ENCODE results near the gene SMAP2.

The SMAP2 gene

GRCh38 chr1:40399984-40400704, 26.6 kb downstream of the SMAP2 start:
- TF ChIP-seq CTCF (IDR thresholded peaks at IDR 0.05; ENCODE audit: low read depth, low read length) = no peak

GRCh38 chr1:40401473-40402201, 28.1 kb downstream of the SMAP2 start:
- no peak overlapping the region for H3K4me3 ChIP-seq (ENCODE audit: low read depth, low read length)
- TF ChIP-seq CTCF (IDR thresholded peaks at IDR 0.05; ENCODE audit: low read depth, low read length) = no peak

More at GRCh38 chr1:40399984-40400704, 26.6 kb downstream of the SMAP2 start:
- no peak overlapping the region for H3K4me3 ChIP-seq (ENCODE audit: low read depth, low read length)

GRCh38 chr1:40404670-40405462, 31.3 kb downstream of the SMAP2 start:
- no peak overlapping the region for H3K4me3 ChIP-seq (ENCODE audit: low read depth, low read length)

GRCh38 chr1:40405812-40406211, 32.3 kb downstream of the SMAP2 start:
- no peak for TF ChIP-seq CTCF (IDR thresholded peaks at IDR 0.05; ENCODE audit: low read depth, low read length)

More at GRCh38 chr1:40404670-40405462, 31.3 kb downstream of the SMAP2 start:
- 0 out of 2 replicates have a peak, but pooled peaks have one; percentile 21 for TF ChIP-seq CTCF (IDR thresholded peaks at IDR 0.05; ENCODE audit: low read depth, low read length)

GRCh38 chr1:40407453-40407852, 33.9 kb downstream of the SMAP2 start:
- TF ChIP-seq CTCF (IDR thresholded peaks at IDR 0.05; ENCODE audit: low read depth, low read length) = no peak
- H3K4me3 ChIP-seq (ENCODE audit: low read depth, low read length) = no peak overlapping the region

More at GRCh38 chr1:40405812-40406211, 32.3 kb downstream of the SMAP2 start:
- no peak overlapping the region for H3K4me3 ChIP-seq (ENCODE audit: low read depth, low read length)

- H3K4me3 ChIP-seq (ENCODE audit: low read depth, low read length) = no peak overlapping the region
- TF ChIP-seq CTCF (IDR thresholded peaks at IDR 0.05; ENCODE audit: low read depth, low read length) = no peak
Observed at GRCh38 chr1:40409467-40409866, 35.9 kb downstream of the SMAP2 start.

All from WI38 (cell line).